ENCODE results near the gene CMTM2.
A peak's percentile ranks its signal among the peaks of the same experiment; 100 is the strongest.
"Not testable (repeated sequence)": the region's sequence is repeated elsewhere in the genome, so short reads cannot be mapped to it uniquely, and the experiment has no call there.

The CMTM2 gene

DNA sequence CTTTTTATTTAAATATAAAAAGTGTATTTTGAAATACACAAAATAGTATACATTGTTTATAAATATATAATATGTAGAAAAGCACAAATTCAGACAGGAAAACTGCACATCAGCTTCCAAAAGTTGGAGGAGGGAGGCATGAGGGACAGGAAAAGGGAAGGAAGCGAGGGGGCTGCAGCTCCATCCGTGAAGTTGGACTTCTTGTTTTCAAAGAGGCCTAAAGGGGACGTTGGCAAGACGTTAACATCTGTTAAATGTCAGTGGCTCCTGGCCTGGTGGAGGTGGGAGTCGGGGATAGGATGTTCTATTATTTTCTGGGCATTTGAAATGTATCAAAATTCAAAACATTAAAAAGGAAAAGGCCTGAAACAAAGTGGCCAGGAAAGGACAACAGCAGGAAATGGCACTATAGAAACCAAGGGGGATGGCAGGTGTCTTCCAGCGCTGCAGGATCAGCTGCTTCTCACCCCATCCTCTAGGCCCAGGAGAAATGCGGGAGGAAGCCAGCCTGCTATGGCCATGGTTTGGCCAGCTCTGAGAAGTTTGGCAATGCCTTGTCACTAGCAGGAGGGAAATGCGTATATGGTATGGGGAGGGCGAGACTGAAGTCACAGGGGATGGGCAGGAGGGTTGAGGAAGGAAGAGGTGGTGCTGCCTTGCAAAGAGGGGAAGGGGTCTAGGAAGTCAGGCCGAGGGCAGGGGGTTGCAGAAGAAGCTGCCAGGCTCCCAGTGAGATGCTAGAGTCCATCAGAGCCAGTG is 6.4 kb downstream of the CMTM2 start:
- DNase-seq (ENCODE audit: low read depth), result no peak

DNA sequence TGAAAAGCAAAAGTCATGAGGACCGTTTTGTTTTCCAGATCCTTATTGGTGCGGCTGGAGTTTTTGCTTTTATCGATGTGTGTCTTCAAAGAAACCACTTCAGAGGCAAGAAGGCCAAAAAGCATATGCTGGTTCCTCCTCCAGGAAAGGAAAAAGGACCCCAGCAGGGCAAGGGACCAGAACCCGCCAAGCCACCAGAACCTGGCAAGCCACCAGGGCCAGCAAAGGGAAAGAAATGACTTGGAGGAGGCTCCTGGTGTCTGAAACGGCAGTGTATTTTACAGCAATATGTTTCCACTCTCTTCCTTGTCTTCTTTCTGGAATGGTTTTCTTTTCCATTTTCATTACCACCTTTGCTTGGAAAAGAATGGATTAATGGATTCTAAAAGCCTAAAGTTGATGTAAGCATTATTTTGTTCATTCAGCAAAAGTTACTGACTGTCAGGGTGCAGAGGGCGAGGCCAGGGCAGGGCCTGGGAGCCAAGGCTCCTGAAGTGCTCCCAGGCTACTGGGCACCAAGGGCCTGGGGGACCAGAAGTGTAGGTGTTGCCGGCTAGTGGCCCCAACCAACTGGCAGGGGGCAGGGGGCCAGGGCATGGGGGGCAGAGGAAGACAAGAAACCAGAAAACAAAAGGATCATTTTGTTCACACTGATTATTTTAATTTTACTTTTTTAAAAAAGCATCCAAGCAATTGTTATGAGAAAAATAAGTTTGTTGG is 8.8 kb downstream of the CMTM2 start:
- no peak for DNase-seq (ENCODE audit: low read depth)

DNA sequence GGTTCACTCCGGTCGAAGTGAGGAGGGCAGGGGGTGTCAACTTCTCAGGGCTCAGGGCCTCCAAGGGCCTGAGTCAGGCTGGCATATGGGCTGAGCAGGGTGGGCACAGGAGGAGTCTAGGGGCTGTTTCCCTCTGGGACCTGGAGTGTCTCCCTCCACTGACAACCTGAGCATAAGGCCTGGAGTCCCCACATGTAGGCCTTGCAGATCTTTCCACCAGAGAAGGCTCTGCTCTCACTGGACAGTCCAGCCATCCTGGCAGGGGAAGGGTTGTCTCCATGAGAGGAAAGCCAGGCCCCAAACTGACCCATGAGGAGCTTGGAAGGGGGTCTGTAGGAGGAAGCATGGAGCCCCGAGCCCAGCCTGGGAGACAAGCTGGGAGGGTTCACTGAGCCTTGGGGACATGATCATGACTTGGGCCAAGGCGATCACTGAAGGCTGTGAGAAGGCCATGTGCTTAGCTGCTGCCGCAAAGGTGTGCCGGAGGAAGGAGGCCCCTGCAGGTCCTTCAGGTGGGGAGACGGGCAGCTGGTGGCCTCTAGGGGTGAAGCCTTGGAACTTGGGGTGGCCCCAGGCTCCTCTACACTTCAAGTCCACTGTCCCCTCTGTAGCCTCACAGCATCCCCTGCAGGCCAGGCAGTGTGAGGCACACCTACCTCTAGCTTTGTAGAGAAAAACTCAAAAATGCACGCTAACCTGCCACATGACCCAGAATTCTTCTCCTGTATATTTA is 9.9 kb downstream of the CMTM2 start:
- DNase-seq (ENCODE audit: low read depth), result peak; percentile 52

DNA sequence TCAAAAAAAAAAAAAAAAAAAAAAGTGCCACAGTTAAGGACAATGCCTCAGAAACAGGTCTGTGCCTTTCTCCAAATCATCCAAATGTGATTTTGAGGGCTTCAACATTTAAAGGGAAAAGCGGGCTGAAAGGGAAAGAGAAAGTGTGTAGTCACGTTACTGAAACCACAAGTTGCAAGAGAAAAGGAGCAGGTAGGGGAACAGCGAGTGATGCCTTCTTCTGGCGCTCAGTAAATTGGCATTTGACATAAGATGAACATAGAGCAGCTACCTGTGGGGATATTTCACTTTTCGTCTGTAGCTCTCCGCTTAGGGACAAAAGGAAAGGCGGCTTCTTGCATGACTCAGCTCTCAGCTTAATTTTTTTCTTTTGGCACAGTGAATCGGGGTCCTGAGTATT is 11.1 kb downstream of the CMTM2 start:
- no peak for DNase-seq (ENCODE audit: low read depth)

DNA sequence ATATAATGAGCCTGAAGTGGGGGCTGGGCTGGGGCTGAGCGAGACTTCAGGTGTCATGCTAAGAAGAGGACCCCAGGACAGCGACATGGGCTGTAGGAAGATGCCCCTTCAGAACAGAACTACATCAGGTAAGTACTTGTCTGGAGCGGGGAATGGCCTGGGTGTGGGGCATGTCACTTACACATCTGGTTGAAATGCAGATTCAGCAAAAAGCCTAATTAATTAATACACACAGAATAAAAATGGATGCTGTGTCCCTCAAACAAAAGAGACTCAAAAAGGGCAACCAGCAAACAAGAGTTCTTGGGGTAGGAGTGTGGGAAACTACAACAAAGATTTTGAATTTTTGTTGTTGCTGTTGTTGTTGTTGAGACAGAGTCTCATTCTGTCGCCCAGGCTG is 11.8 kb downstream of the CMTM2 start:
- DNase-seq (ENCODE audit: low read depth), result no peak

DNA sequence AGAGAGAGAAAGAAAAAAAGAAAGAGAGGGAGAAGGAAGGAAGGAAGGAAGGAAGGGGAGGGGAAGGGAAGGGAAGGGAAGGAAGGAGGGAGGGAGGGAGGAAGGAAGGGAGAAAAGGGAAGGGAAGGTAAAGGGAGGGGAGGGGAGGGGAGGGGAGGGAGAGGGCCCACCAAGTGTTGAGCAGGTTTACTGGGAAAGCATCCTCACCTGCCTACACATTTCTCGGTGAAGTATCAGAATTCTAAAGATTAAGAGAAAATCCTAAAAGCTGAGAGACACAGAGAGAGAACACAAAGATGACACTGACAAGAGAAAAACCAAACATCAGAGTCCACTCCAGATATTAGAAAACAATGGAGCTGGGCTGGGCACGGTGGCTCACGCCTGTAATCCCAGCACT is 13.0 kb downstream of the CMTM2 start:
- DNase-seq (ENCODE audit: low read depth), result no peak

DNA sequence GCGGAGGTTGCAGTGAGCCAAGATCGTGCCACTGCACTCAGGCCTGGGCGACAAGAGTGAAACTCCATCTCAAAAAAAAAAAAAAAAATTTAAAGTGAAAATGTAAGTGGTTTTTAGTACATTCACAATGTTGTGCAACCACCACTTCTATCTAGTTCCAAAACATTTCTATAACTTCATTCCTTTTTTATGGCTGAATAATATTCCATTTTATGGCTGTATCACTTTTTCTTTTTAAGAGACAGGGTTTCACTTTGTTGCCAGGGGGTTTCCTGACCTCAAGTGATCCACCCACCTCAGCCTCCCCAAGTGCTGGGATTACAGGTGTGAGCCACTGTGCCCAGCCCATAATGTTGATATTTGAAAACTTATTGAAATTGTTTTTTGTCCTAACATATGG is 13.6 kb downstream of the CMTM2 start:
- DNase-seq (ENCODE audit: low read depth), result no peak

DNA sequence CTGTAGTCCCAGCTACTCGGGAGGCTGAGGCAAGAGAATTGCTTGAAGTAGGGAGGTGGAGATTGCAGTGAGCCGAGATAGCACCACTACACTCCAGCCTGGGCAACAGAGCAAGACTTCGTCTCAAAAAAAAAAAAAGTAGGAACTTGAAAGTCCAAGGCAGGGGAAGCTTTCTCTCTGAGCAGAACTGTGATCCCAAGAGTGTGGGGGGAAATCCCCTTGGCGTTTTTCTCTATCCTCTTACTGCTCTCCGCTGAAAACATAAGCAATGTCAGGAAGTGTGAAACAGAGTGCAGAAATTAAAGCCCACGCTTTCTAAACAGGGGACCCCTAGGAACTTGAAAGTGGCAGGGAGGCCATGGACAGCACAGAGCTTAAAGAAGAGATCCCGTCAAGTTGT is 15.5 kb downstream of the CMTM2 start:
- no peak for DNase-seq (ENCODE audit: low read depth)

DNA sequence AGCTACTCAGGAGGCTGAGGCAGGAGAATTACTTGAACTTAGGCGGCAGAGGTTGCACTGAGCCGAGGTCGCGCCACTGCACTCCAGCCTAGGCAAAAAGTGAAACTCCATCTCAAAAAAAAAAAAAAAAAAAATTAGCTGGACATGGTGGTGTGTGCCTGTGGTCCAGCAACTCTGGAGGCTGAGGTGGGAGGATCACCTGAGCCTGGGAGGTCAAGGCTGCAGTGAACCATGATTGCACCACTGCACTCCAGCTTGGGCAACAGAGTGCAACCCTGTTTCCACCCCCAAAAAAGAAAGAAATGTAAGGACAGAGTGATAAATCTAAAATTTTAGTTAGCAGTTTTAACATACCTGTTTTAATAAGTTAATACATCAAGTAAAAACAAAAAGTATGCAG is 17.3 kb downstream of the CMTM2 start:
- not testable (repeated sequence) for DNase-seq (ENCODE audit: low read depth)

DNA sequence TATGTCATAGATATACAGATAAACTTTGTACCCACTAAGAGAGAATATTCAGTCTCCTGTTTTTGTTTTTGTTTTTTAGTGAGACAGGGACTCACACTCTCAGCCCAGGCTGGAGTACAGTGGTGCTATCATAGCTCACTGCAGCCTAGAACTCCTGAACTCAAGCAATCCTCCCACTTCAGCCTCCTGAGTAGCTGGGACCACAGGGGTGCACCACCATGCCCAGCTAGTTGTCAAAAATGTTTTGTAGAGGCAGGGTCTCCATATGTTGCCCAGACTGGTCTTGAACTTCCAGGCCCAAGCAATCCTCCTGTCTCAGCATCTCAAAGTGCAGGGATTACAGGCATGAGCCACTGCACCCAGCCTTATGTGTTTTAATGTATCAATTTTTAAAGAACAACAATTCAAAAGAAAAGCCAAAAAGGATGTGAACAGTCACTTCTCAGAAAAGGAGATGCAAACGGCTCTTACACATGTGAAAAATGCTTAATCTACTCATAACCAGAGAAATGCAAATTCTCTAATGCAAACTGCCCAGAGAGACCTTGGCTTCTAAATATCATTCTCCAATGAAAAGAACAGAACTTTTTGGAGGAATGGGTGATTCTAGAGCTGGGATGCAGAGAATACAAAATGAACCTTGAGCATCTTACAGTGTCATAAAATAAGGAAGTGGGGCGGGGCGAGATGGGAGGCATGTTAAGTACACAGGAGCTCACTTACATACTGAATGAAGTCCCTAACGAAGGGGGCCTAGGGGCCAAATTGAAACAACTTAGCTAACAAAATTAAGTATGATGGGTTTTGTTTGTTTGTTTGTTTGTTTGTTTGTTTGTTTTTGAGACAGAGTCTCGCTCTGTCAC is 18.0 kb downstream of the CMTM2 start:
- DNase-seq (ENCODE audit: low read depth), result no peak

DNA sequence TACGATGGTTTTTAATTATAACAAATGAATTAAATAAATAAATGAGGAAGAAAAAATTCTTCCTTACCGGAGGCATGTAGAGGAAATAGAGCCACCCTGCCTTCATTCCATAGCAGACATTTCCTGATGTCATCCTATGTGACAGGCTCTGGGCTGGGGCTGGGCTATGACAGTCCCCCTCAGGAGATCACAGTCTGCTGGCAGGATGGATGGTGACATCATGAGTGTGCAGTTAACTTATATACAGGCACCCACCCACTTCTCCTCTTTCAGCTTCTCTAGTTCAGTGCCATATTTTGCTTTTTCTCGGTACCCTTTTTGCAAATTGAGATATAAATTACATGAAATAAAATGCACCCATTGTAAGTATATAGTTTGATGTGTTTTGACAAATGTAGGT is 18.8 kb downstream of the CMTM2 start:
- DNase-seq (ENCODE audit: low read depth), result no peak

DNA sequence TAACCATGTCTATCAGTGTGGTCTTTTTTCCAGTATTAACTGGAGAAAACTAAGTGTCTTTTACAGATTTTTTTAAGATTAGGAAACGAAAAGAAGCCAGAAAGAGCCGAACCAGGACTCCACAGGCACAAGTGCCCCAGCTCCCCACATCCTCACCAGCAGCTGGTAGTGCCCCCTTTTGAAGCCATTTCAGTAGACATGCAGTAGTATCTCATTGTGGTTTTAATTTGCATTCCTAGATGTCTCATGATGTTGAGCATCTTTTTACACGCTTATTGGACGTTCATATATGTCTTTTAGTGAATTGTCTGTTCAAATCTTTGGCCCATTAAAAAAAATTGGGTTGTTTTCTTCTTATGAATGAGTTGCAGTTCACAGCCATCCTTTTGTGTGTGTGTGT is 20.5 kb downstream of the CMTM2 start:
- DNase-seq (ENCODE audit: low read depth), result no peak

DNA sequence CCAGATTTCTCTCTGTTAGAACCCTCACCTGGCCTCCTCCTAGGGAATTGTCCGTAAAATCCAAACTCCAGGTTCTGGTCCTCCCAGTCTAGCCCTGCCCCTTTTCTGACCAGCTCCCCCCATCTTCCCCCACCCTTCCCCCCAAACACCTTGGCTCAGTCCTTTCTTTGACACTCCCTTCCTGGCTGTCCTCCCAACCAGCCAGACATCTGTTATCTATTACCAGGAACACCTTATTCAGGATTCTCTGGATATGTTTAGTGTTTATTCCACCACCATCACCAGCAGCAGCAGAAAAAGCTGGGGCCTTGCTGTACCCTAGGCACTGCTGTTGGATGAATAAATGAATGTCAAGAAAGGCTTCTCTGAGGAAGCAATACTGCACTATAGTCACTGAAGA is 21.2 kb downstream of the CMTM2 start:
- DNase-seq (ENCODE audit: low read depth), result no peak

DNA sequence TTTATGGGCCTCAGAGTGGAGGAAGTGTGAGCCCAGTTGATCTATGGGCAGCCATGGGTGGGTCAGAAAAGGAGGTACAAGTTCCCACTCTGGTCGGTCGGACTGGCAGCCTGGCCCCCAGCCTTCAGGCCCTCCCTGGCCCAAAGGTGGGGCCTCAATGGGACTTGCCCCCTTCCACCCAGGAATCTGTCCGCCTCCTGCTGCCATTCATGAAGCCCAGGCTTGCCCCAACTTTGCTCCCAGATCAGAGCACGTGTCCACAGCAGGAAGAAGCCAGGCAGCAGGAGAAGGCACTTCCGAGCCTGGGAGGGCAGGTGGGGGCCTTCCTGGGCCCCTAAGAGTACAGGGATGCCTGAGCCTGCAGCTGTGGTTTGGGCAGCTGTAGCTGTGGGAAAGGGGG is 22.2 kb downstream of the CMTM2 start:
- no peak for DNase-seq (ENCODE audit: low read depth)

DNA sequence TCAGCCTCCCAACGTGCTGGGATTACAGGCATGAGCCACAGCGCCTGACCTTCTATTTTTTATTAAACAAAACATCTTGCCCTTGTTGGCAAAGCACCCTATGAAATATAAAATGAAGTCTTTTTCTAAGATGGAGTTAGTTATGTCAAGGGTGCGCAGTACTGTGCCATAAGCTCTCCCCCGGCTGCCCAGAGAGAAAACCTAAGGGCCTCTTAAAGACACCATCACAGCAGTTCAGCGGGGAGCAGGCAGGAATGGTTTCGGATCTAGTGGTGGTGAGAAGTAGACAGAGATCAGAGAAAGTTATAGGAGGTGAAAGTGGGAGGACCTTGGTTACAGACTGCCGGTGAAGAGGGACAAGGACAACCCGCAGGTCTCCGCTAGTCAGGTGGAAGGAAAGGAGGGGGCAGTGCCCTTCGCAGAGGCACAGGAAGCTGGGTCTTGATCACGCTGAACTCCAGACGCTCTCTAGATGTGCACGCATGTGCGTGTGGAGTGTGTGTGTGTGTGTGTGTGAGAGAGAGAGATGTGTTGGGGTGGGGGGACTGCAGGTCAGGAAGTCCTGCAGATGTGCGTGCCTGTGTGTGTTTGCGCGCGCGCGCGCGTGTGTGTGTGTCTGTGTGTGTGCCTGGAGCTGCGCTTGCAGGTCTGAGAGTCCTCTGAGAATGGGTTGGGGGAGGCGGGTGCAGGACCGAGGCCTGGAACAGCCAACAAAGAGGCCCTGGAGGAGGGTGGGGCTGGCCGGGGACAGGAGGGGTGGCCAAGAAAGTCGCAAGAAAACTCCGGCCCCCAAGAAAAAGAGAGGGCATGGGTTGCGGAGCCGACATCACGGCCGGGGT is 24.5 kb downstream of the CMTM2 start:
- peak; percentile 70 for DNase-seq (ENCODE audit: low read depth)

DNA sequence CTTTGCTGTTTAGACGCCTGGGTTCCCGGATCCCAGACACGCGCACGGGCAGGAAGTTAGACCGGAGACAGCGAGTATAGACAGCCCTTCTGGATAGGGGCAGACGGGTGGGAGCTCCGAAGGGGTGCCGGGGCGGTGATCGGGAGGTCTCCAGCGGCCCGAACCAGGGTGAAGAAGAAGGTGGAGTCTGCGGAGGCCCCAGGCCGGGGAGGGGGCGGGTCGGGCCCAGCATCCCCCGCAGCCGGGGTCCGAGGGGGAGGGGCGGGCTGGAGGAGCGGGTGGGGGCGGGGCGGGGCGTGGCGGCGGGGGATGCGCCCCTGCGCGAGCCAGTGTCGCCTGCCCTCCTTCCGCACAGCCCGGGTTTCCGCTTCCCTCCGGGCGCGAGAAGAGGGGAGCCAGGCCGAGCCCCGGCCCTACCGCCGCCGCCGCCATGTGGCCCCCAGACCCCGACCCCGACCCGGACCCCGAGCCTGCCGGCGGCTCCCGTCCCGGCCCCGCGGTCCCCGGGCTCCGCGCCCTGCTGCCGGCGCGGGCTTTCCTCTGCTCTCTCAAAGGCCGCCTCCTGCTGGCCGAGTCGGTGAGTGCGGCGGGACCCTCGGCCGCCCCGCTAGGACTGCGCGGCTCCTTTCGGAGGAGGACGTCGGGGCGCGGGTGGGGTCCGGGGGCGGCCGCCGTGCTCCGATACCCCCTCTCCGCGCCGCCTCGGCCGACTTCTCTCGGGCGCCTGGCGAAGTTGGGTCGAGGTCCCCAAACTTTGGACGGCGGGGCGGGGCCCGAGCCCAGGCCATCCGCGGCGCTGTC is 25.3 kb downstream of the CMTM2 start, which contains the start of gene CMTM3:
Gene CMTM3, plus strand, starts transcription at position 329 of the 801 bp plus-strand sequence. Its CDS starts 102 bp downstream, at position 431.
- DNase-seq (ENCODE audit: low read depth), result peak; percentile 56

DNA sequence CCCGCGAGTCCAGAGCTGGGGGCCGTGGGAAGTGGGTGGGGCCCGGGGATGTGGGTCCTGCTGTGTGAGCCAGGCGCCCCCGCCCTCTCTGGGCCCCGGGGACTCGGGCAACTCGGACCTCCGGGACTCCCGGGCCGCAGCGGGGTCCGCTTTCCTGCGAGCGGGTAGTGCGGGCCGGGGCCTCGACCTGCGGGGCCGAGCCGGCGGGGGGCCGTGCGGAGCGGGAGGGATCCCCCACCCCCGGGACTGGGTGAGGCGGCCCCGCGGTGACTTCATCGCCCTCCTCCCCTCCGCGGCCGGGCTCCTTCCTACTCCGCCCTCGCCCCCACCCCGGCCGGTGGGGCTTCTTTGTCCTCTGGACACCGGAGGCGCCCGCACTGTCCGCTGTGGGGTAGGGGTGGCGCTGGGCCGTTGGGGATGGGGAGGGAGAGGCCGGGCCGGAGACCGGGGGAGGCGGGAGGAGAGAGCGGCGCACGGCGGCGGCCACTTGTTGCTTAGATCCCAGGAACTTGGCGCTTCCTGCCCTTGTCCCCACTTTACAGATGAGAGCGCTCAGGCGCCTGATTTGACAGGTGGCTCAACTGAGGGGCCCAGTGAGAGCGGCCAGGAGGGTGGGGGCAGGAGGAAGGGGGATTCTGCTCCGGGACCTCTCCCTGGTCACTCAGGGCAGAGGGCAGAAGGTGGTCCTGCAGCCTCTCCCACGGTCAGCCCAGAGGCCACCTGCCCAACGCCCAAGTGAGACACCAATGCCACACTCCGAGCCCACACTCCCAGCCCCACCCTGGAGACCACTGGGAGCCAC is 26.1 kb downstream of the CMTM2 start:
- peak; percentile 19 for DNase-seq (ENCODE audit: low read depth)

DNA sequence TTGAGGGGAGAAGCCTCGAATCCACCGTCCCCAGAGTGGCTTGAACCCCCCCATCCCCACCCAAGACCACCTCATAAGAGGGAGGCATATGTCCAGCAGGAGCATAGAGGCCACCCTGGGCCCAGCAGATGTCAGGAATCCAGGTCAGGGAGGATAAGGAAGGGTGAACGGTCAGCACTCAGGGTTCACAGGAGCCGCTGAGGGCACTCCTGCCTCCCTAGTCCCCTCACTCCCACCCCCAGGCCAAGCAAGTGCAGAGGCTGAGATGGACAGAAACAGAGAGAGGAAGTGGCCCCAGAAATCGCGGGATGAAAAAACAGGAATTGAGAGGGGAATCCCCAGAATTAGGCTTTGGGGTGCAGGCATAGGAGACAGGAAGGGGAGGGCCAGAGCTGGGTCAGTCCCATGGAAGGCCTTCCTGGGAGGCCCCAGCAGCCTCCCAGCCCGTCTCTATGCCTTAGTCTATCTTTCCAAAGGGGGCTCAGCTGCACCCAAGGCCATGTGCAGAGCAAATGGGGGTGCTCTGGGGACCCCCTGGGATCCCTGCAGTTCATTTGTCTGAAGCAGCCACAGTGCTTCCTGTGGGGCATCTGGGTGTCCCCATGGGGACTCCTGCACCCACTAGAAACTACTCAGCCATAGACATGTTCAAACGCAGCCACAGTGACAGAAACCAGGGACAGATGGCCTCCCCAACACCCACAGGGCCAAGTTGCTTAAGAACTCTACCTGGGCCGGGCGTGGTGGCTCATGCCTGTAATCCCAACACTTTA is 26.9 kb downstream of the CMTM2 start:
- DNase-seq (ENCODE audit: low read depth), result no peak

All from activated T-helper 1 cell treated with Interleukin-2 at 50 U/mL for 16 hours (primary cell).